ENCODE measurements around the gene SNX24. TPM values are rescaled to one million over a fixed set of nuclear protein-coding genes. Genes with fewer than 3 reads are reported as not detected.

SNX24 gene
- total RNA-seq, 1 experiment from 2014 or later: 10.3 TPM

DNA sequence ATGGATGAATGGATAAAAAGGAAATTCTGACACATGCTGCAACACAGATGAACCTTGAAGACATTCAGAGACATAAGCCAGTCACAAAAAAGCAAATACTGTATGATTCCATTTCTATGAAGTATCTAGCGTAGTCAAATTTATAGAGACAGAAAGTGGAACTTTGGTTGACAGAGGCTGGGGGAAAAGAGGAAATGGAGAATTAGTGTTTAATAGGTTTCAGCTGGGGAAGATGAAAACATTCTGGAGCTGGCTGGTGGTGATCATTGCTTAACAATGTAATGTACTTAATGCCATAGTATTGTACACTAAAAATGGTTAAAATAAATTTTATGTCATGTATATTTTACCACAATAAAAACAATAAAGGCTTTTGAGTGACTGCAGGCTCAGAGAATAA, 166.9 kb downstream of the SNX24 start:
- Histone ChIP-seq H3F3A (ENCODE audit: low read length, unreplicated experiment) (no peaks in the 10 kb centered on the region), H3K4me2 (ENCODE audit: low read length) (no peak overlapping the region), H4K20me1 (ENCODE audit: low read length) (no peaks in the 10 kb centered on the region), H3K9me2 (replicated peaks; ENCODE audit: low read length) (no peaks in the 10 kb centered on the region), H3K9me3 (ENCODE audit: low read length) (no peaks in the 10 kb centered on the region), H2AFZ (ENCODE audit: low read length) (no peak overlapping the region), H3K9ac (ENCODE audit: low read length) (no peak overlapping the region), H3K27ac (ENCODE audit: low read length) (no peak overlapping the region), H3K79me2 (ENCODE audit: low read length) (no peaks in the 10 kb centered on the region), H3K27me3 (ENCODE audit: low read length) (no peaks in the 10 kb centered on the region), H3K36me3 (ENCODE audit: low read depth, low read length) (no peaks in the 10 kb centered on the region), H3K4me1 (ENCODE audit: insufficient read depth, low read length) (no peaks in the 10 kb centered on the region), H3K4me3 (ENCODE audit: low read length) (no peak overlapping the region)
- TF ChIP-seq, protein P1, sequence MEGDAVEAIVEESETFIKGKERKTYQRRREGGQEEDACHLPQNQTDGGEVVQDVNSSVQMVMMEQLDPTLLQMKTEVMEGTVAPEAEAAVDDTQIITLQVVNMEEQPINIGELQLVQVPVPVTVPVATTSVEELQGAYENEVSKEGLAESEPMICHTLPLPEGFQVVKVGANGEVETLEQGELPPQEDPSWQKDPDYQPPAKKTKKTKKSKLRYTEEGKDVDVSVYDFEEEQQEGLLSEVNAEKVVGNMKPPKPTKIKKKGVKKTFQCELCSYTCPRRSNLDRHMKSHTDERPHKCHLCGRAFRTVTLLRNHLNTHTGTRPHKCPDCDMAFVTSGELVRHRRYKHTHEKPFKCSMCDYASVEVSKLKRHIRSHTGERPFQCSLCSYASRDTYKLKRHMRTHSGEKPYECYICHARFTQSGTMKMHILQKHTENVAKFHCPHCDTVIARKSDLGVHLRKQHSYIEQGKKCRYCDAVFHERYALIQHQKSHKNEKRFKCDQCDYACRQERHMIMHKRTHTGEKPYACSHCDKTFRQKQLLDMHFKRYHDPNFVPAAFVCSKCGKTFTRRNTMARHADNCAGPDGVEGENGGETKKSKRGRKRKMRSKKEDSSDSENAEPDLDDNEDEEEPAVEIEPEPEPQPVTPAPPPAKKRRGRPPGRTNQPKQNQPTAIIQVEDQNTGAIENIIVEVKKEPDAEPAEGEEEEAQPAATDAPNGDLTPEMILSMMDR (conservative IDR thresholded peaks at IDR 0.05; ENCODE audit: low read depth, low read length): no peak
- TF ChIP-seq EZH2 (IDR thresholded peaks at IDR 0.05; ENCODE audit: low read length, unreplicated experiment): no peak
- ATAC-seq (no peak), DNase-seq (no peak)
- ChIA-PET CTCF (no interaction called here), POLR2A (ENCODE audit: unreplicated experiment) (no interaction called here)
- no TSS peak for BruUV-seq (replicated peaks)
- intact Hi-C loops (cut with micrococcal nuclease): no loop called here

GRCh38 chr5:123014689-123015088, 169.3 kb downstream of the SNX24 start:
- POLR2A ChIA-PET (ENCODE audit: unreplicated experiment): no interaction called here
- CTCF ChIA-PET: no interaction called here
- no peak for ATAC-seq
- no peaks in the 10 kb centered on the region for H3K79me2 ChIP-seq (ENCODE audit: low read length)
- no peak for TF ChIP-seq EZH2phosphoT487 (IDR thresholded peaks at IDR 0.05; ENCODE audit: borderline replicate concordance, low read length)
- TF ChIP-seq, protein P1 (conservative IDR thresholded peaks at IDR 0.05; ENCODE audit: low read depth, low read length): no peak
- no peaks in the 10 kb centered on the region for H3K9me3 ChIP-seq (ENCODE audit: low read length)
- no peaks in the 10 kb centered on the region for H3K9me2 ChIP-seq (replicated peaks; ENCODE audit: low read length)
- H3K27ac ChIP-seq (ENCODE audit: low read length): no peak overlapping the region
- H3K4me2 ChIP-seq (ENCODE audit: low read length): no peak overlapping the region
- no peaks in the 10 kb centered on the region for H3K36me3 ChIP-seq (ENCODE audit: low read depth, low read length)
- H4K20me1 ChIP-seq (ENCODE audit: low read length): no peaks in the 10 kb centered on the region
- H3K4me3 ChIP-seq (ENCODE audit: low read length): no peak overlapping the region
- no peaks in the 10 kb centered on the region for H3F3A ChIP-seq (ENCODE audit: low read length, unreplicated experiment)
- H3K4me1 ChIP-seq (ENCODE audit: insufficient read depth, low read length): no peaks in the 10 kb centered on the region
- no peak overlapping the region for H3K9ac ChIP-seq (ENCODE audit: low read length)
- H3K27me3 ChIP-seq (ENCODE audit: low read length): no peaks in the 10 kb centered on the region
- no TSS peak for BruUV-seq (replicated peaks)
- intact Hi-C loops (cut with micrococcal nuclease): no loop called here
- no peak for DNase-seq
- no peak overlapping the region for H2AFZ ChIP-seq (ENCODE audit: low read length)

DNA sequence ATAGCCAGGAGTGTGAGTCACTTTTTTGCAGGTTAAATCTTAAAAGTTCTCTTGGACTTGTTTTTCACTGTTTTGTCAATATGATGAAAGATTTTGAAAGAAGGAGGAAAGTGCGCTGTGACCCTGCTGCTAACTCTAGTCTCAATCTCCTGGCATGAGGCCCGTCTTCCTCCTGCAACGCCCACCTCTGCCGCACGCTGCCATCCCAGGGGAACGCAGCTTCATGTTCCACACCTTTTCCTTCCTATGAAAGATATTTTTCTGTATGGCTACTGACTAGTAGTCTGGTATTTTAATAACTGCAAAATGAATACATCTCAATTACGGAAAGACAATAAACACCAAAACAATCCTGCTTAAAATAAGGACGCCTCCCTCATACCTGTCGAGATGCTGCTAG, 182.8 kb downstream of the SNX24 start:
- ATAC-seq: no peak
- TF ChIP-seq, protein P1 (conservative IDR thresholded peaks at IDR 0.05; ENCODE audit: low read depth, low read length): no peak
- TF ChIP-seq EZH2phosphoT487 (IDR thresholded peaks at IDR 0.05; ENCODE audit: borderline replicate concordance, low read length) (no peak), EZH2 (IDR thresholded peaks at IDR 0.05; ENCODE audit: low read length, unreplicated experiment) (no peak)

More for the DNA sequence above, 182.8 kb downstream of the SNX24 start:
- no peak overlapping the region for H3K4me3 ChIP-seq (ENCODE audit: low read length)
- intact Hi-C loops (cut with micrococcal nuclease): no loop called here
- BruUV-seq (replicated peaks): no TSS peak
- DNase-seq: no peak
- no peaks in the 10 kb centered on the region for H3K4me1 ChIP-seq (ENCODE audit: insufficient read depth, low read length)
- H3K9ac ChIP-seq (ENCODE audit: low read length): no peak overlapping the region
- no peaks in the 10 kb centered on the region for H3K9me3 ChIP-seq (ENCODE audit: low read length)
- no peaks in the 10 kb centered on the region for H3K27me3 ChIP-seq (ENCODE audit: low read length)
- peaks cover 2% of the 10 kb centered on the region; the same call in 1 of the 2 replicates for H3K36me3 ChIP-seq (ENCODE audit: low read depth, low read length)
- H3F3A ChIP-seq (ENCODE audit: low read length, unreplicated experiment): no peaks in the 10 kb centered on the region
- no peaks in the 10 kb centered on the region for H4K20me1 ChIP-seq (ENCODE audit: low read length)
- H2AFZ ChIP-seq (ENCODE audit: low read length): no peak overlapping the region
- no peak overlapping the region for H3K4me2 ChIP-seq (ENCODE audit: low read length)
- POLR2A ChIA-PET (ENCODE audit: unreplicated experiment): no interaction called here
- H3K9me2 ChIP-seq (replicated peaks; ENCODE audit: low read length): no peaks in the 10 kb centered on the region
- H3K79me2 ChIP-seq (ENCODE audit: low read length): no peaks in the 10 kb centered on the region
- H3K27ac ChIP-seq (ENCODE audit: low read length): no peak overlapping the region
- CTCF ChIA-PET: no interaction called here

All from PC-3 (cell line).